ENCODE measurements around the gene DPYD.

Gene DPYD

GRCh38 chr1:97489834-97490233, 431.0 kb downstream of the DPYD start:
- no peaks in the 10 kb centered on the region for H3K36me3 ChIP-seq (ENCODE audit: control insufficient read depth in 1 of 2, insufficient read depth in 2 of 2, low read length in 2 of 2)
- no peak overlapping the region for H3K4me3 ChIP-seq (ENCODE audit: low read depth in 1 of 2, low read length in 2 of 2)
- H3K27ac ChIP-seq (ENCODE audit: low read length) = no peak overlapping the region
- no peaks in the 10 kb centered on the region for H3K27me3 ChIP-seq (ENCODE audit: low read depth, low read length)
- H3K4me1 ChIP-seq (ENCODE audit: control insufficient read depth in 1 of 2, insufficient read depth in 2 of 2, low read length in 2 of 2) = no peaks in the 10 kb centered on the region
- H3K9me3 ChIP-seq (ENCODE audit: control insufficient read depth in 1 of 2, low read length in 2 of 2) = no peaks in the 10 kb centered on the region

- Histone ChIP-seq H3K27me3 (ENCODE audit: low read depth, low read length) (no peaks in the 10 kb centered on the region), H3K4me3 (ENCODE audit: low read depth in 1 of 2, low read length in 2 of 2) (no peak overlapping the region), H3K36me3 (ENCODE audit: control insufficient read depth in 1 of 2, insufficient read depth in 2 of 2, low read length in 2 of 2) (no peaks in the 10 kb centered on the region), H3K27ac (ENCODE audit: low read length) (no peak overlapping the region), H3K9me3 (ENCODE audit: control insufficient read depth in 1 of 2, low read length in 2 of 2) (no peaks in the 10 kb centered on the region), H3K4me1 (ENCODE audit: control insufficient read depth in 1 of 2, insufficient read depth in 2 of 2, low read length in 2 of 2) (no peaks in the 10 kb centered on the region)
These were observed 432.3 kb downstream of the DPYD start for GRCh38 chr1:97488530-97488929.

GRCh38 chr1:97482022-97482421, 438.8 kb downstream of the DPYD start:
- no peaks in the 10 kb centered on the region for H3K27me3 ChIP-seq (ENCODE audit: low read depth, low read length)
- peaks cover 0 to 5% of the 10 kb centered on the region in 2 donors for H3K9me3 ChIP-seq (ENCODE audit: control insufficient read depth in 1 of 2, low read length in 2 of 2)
- H3K4me3 ChIP-seq (ENCODE audit: low read depth in 1 of 2, low read length in 2 of 2) = no peak overlapping the region
- H3K27ac ChIP-seq (ENCODE audit: low read length) = no peak overlapping the region
- H3K4me1 ChIP-seq (ENCODE audit: control insufficient read depth in 1 of 2, insufficient read depth in 2 of 2, low read length in 2 of 2) = no peaks in the 10 kb centered on the region
- peaks cover 0 to 5% of the 10 kb centered on the region in 2 donors for H3K36me3 ChIP-seq (ENCODE audit: control insufficient read depth in 1 of 2, insufficient read depth in 2 of 2, low read length in 2 of 2)

- Histone ChIP-seq H3K27me3 (ENCODE audit: low read depth, low read length) (no peaks in the 10 kb centered on the region), H3K36me3 (ENCODE audit: control insufficient read depth in 1 of 2, insufficient read depth in 2 of 2, low read length in 2 of 2) (peaks cover 0 to 4% of the 10 kb centered on the region in 2 donors)
These were observed 453.4 kb downstream of the DPYD start for GRCh38 chr1:97467445-97467844.

GRCh38 chr1:97464305-97464704, 456.5 kb downstream of the DPYD start:
- Histone ChIP-seq H3K9me3 (ENCODE audit: control insufficient read depth in 1 of 2, low read length in 2 of 2) (no peaks in the 10 kb centered on the region), H3K4me3 (ENCODE audit: low read depth in 1 of 2, low read length in 2 of 2) (no peak overlapping the region), H3K27me3 (ENCODE audit: low read depth, low read length) (no peaks in the 10 kb centered on the region), H3K4me1 (ENCODE audit: control insufficient read depth in 1 of 2, insufficient read depth in 2 of 2, low read length in 2 of 2) (no peaks in the 10 kb centered on the region), H3K36me3 (ENCODE audit: control insufficient read depth in 1 of 2, insufficient read depth in 2 of 2, low read length in 2 of 2) (peaks cover 0 to 4% of the 10 kb centered on the region in 2 donors), H3K27ac (ENCODE audit: low read length) (no peak overlapping the region)

More at GRCh38 chr1:97467445-97467844, 453.4 kb downstream of the DPYD start:
- Histone ChIP-seq H3K4me3 (ENCODE audit: low read depth in 1 of 2, low read length in 2 of 2) (no peak overlapping the region), H3K4me1 (ENCODE audit: control insufficient read depth in 1 of 2, insufficient read depth in 2 of 2, low read length in 2 of 2) (no peaks in the 10 kb centered on the region), H3K9me3 (ENCODE audit: control insufficient read depth in 1 of 2, low read length in 2 of 2) (no peaks in the 10 kb centered on the region), H3K27ac (ENCODE audit: low read length) (no peak overlapping the region)

GRCh38 chr1:97461782-97462181, 459.1 kb downstream of the DPYD start:
- Histone ChIP-seq H3K27ac (ENCODE audit: low read length) (no peak overlapping the region), H3K27me3 (ENCODE audit: low read depth, low read length) (no peaks in the 10 kb centered on the region), H3K4me3 (ENCODE audit: low read depth in 1 of 2, low read length in 2 of 2) (no peak overlapping the region), H3K9me3 (ENCODE audit: control insufficient read depth in 1 of 2, low read length in 2 of 2) (no peaks in the 10 kb centered on the region), H3K4me1 (ENCODE audit: control insufficient read depth in 1 of 2, insufficient read depth in 2 of 2, low read length in 2 of 2) (no peaks in the 10 kb centered on the region), H3K36me3 (ENCODE audit: control insufficient read depth in 1 of 2, insufficient read depth in 2 of 2, low read length in 2 of 2) (peaks cover 0 to 4% of the 10 kb centered on the region in 2 donors)

GRCh38 chr1:97457446-97458089, 463.3 kb downstream of the DPYD start:
- Histone ChIP-seq H3K4me3 (ENCODE audit: low read depth in 1 of 2, low read length in 2 of 2) (no peak overlapping the region), H3K4me1 (ENCODE audit: control insufficient read depth in 1 of 2, insufficient read depth in 2 of 2, low read length in 2 of 2) (no peaks in the 10 kb centered on the region), H3K9me3 (ENCODE audit: control insufficient read depth in 1 of 2, low read length in 2 of 2) (no peaks in the 10 kb centered on the region), H3K27me3 (ENCODE audit: low read depth, low read length) (no peaks in the 10 kb centered on the region), H3K36me3 (ENCODE audit: control insufficient read depth in 1 of 2, insufficient read depth in 2 of 2, low read length in 2 of 2) (no peaks in the 10 kb centered on the region), H3K27ac (ENCODE audit: low read length) (no peak overlapping the region)

- Histone ChIP-seq H3K36me3 (ENCODE audit: control insufficient read depth in 1 of 2, insufficient read depth in 2 of 2, low read length in 2 of 2) (peaks cover 0 to 8% of the 10 kb centered on the region in 2 donors), H3K27ac (ENCODE audit: low read length) (no peak overlapping the region), H3K27me3 (ENCODE audit: low read depth, low read length) (no peaks in the 10 kb centered on the region), H3K4me1 (ENCODE audit: control insufficient read depth in 1 of 2, insufficient read depth in 2 of 2, low read length in 2 of 2) (no peaks in the 10 kb centered on the region), H3K9me3 (ENCODE audit: control insufficient read depth in 1 of 2, low read length in 2 of 2) (no peaks in the 10 kb centered on the region), H3K4me3 (ENCODE audit: low read depth in 1 of 2, low read length in 2 of 2) (no peak overlapping the region)
These were observed 468.9 kb downstream of the DPYD start for GRCh38 chr1:97451944-97452343.

- Histone ChIP-seq H3K4me1 (ENCODE audit: control insufficient read depth in 1 of 2, insufficient read depth in 2 of 2, low read length in 2 of 2) (no peaks in the 10 kb centered on the region), H3K27ac (ENCODE audit: low read length) (no peak overlapping the region), H3K36me3 (ENCODE audit: control insufficient read depth in 1 of 2, insufficient read depth in 2 of 2, low read length in 2 of 2) (peaks cover 0 to 8% of the 10 kb centered on the region in 2 donors), H3K9me3 (ENCODE audit: control insufficient read depth in 1 of 2, low read length in 2 of 2) (no peaks in the 10 kb centered on the region), H3K27me3 (ENCODE audit: low read depth, low read length) (no peaks in the 10 kb centered on the region), H3K4me3 (ENCODE audit: low read depth in 1 of 2, low read length in 2 of 2) (no peak overlapping the region)
These were observed 469.6 kb downstream of the DPYD start for GRCh38 chr1:97451046-97451826.

GRCh38 chr1:97441966-97442365, 478.9 kb downstream of the DPYD start:
- Histone ChIP-seq H3K27me3 (ENCODE audit: low read depth, low read length) (no peaks in the 10 kb centered on the region), H3K36me3 (ENCODE audit: control insufficient read depth in 1 of 2, insufficient read depth in 2 of 2, low read length in 2 of 2) (no peaks in the 10 kb centered on the region), H3K9me3 (ENCODE audit: control insufficient read depth in 1 of 2, low read length in 2 of 2) (no peaks in the 10 kb centered on the region), H3K4me3 (ENCODE audit: low read depth in 1 of 2, low read length in 2 of 2) (no peak overlapping the region), H3K27ac (ENCODE audit: low read length) (no peak overlapping the region), H3K4me1 (ENCODE audit: control insufficient read depth in 1 of 2, insufficient read depth in 2 of 2, low read length in 2 of 2) (no peaks in the 10 kb centered on the region)

- Histone ChIP-seq H3K4me3 (ENCODE audit: low read depth in 1 of 2, low read length in 2 of 2) (no peak overlapping the region), H3K36me3 (ENCODE audit: control insufficient read depth in 1 of 2, insufficient read depth in 2 of 2, low read length in 2 of 2) (no peaks in the 10 kb centered on the region), H3K27me3 (ENCODE audit: low read depth, low read length) (no peaks in the 10 kb centered on the region), H3K9me3 (ENCODE audit: control insufficient read depth in 1 of 2, low read length in 2 of 2) (no peaks in the 10 kb centered on the region), H3K4me1 (ENCODE audit: control insufficient read depth in 1 of 2, insufficient read depth in 2 of 2, low read length in 2 of 2) (no peaks in the 10 kb centered on the region), H3K27ac (ENCODE audit: low read length) (no peak overlapping the region)
These were observed 487.0 kb downstream of the DPYD start for GRCh38 chr1:97433824-97434177.

Measured in muscle layer of duodenum (tissue), 2 donors.